Measurements from ENCODE around the gene ATXN2. TPM values are rescaled to one million over a fixed set of nuclear protein-coding genes. Genes with fewer than 3 reads are reported as not detected.

ATXN2 gene
- total RNA-seq, 2 donors from 2014 or later: 37.1 to 55.4 TPM

- H3K9me3 ChIP-seq: no peaks in the 10 kb centered on the region
- ATAC-seq: no peak
- TF ChIP-seq CTCF (IDR thresholded peaks at IDR 0.05) (no peak), POLR2A (IDR thresholded peaks at IDR 0.05) (no peak)
- H3K36me3 ChIP-seq (replicated peaks in 1 of 2; ENCODE audit: insufficient read depth in 1 of 2, low read depth in 2 of 2): peaks cover 0 to 3% of the 10 kb centered on the region in 2 donors
- H3K4me1 ChIP-seq: peaks cover 38% of the 10 kb centered on the region
- intact Hi-C loops (cut with DNase I): no loop called here
- no peak overlapping the region for H3K27ac ChIP-seq
- WGBS, 2 donors: 90% methylated on average over 2 to 7 of the region's 7 CpGs
- no peaks in the 10 kb centered on the region for H3K27me3 ChIP-seq
- DNase-seq: no peak
- H3K4me3 ChIP-seq: no peak overlapping the region
Observed at GRCh38 chr12:111414711-111415252, 184.3 kb downstream of the ATXN2 start.

GRCh38 chr12:111413442-111414086, 185.6 kb downstream of the ATXN2 start:
- intact Hi-C loops (cut with DNase I): no loop called here
- Histone ChIP-seq H3K27ac (peak overlapping the region in 2 of 4 donors; percentile 16 to 46), H3K36me3 (replicated peaks in 1 of 2; ENCODE audit: insufficient read depth in 1 of 2, low read depth in 2 of 2) (no peaks in the 10 kb centered on the region), H3K27me3 (no peaks in the 10 kb centered on the region), H3K9me3 (no peaks in the 10 kb centered on the region), H3K4me1 (peaks cover 50% of the 10 kb centered on the region), H3K4me3 (no peak overlapping the region)
- TF ChIP-seq POLR2A (IDR thresholded peaks at IDR 0.05): no peak
- no peak for TF ChIP-seq CTCF (IDR thresholded peaks at IDR 0.05)
- 76 to 78% methylated on average over 9 to 12 of the region's 12 CpGs for WGBS, 2 donors
- ATAC-seq: no peak
- peak in 1 of 4 donors; percentile 46 for DNase-seq

GRCh38 chr12:111412830-111413441, 186.2 kb downstream of the ATXN2 start:
- WGBS, 2 donors: 69 to 85% methylated on average over 5 to 6 of the region's 6 CpGs
- TF ChIP-seq POLR2A (IDR thresholded peaks at IDR 0.05) (no peak), CTCF (IDR thresholded peaks at IDR 0.05) (no peak)
- Histone ChIP-seq H3K4me3 (no peak overlapping the region), H3K9me3 (no peaks in the 10 kb centered on the region), H3K4me1 (peaks cover 56% of the 10 kb centered on the region), H3K36me3 (replicated peaks in 1 of 2; ENCODE audit: insufficient read depth in 1 of 2, low read depth in 2 of 2) (no peaks in the 10 kb centered on the region), H3K27me3 (no peaks in the 10 kb centered on the region), H3K27ac (peak overlapping the region in 2 of 4 donors; percentile 46 to 87)
- DNase-seq (no peak), ATAC-seq (no peak)
- intact Hi-C loops (cut with DNase I): no loop called here

- Histone ChIP-seq H3K4me3 (no peak overlapping the region), H3K36me3 (replicated peaks in 1 of 2; ENCODE audit: insufficient read depth in 1 of 2, low read depth in 2 of 2) (no peaks in the 10 kb centered on the region), H3K9me3 (no peaks in the 10 kb centered on the region), H3K4me1 (peaks cover 63% of the 10 kb centered on the region), H3K27ac (peak overlapping the region in 3 of 4 donors; percentile 25 to 87 (median 46)), H3K27me3 (no peaks in the 10 kb centered on the region)
- intact Hi-C loops (cut with DNase I): no loop called here
- TF ChIP-seq CTCF (IDR thresholded peaks at IDR 0.05) (no peak), POLR2A (IDR thresholded peaks at IDR 0.05) (no peak)
- ATAC-seq (no peak), DNase-seq (no peak)
- WGBS, 2 donors: 57 to 78% methylated on average over 15 of the region's 15 CpGs
Observed at GRCh38 chr12:111412007-111412829, 186.9 kb downstream of the ATXN2 start.

Data from body of pancreas (tissue), 4 donors.